Loucy (cell line): Measurements from ENCODE around the gene MACROD2.

ENCODE experiments used
- CTCF ChIP-seq: fragments of 200-600 bp; sonication (generic); conservative IDR thresholded peaks from 2 replicates; pipeline ENCODE4 v1.5.1; 2014; ENCODE audit warnings: mild to moderate bottlenecking, antibody characterized with exemption, low read length
- EZH2phosphoT487 ChIP-seq: fragments of 200-600 bp; IDR thresholded peaks from 2 replicates; pipeline ENCODE4 v1.6.1; 2018; ENCODE audit warnings: antibody characterized with exemption, mild to moderate bottlenecking, moderate library complexity, borderline replicate concordance

GRCh38 chr20:15224199-15224598, 1228.9 kb downstream of the MACROD2 start:
- TF ChIP-seq CTCF, result no peak
- no peak for TF ChIP-seq EZH2phosphoT487
